Measurements from ENCODE around the gene ARID3A. TPM values are rescaled to one million over a fixed set of nuclear protein-coding genes. Genes with fewer than 3 reads are reported as not detected.
A peak's percentile ranks its signal among the peaks of the same experiment; 100 is the strongest.

Gene ARID3A
- total and polyA plus RNA-seq, 2 of the 13 experiments (the other 11 are each of a cell fraction or from before 2014, with no cell fraction given) = 71.3 to 77.9 TPM

DNA sequence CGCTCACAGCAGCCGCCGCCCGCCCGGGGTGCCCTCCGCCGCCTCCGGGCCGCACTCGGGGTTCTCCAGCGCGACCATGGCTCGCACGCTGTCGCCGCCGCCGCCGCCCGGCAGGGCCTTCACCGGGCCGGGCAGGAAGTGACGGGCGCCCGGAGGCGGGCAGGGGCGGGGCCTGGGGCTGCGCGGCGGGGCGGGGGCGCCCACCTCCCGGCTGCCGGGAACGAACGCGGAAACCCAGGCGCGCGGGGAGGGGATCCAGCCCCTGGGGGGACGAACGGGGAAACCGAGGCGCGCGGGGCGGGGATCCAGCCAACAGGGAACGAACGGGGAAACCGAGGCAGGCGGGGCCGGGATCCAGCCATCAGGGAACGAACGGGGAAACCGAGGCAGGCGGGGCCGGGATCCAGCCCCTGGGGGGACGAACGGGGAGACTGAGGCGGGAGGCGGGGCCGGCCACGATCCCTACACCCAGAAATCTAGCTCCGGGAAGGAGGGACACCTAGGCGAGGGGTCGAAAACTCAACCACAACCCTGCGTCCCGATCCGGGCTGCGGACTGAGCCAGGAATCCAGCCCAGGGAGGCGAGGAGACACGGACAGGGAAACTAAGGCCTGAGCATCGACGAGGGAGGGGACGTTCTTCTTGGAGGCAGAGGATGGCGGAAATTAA, 12.6 kb upstream of the ARID3A start, which contains the start of gene R3HDM4 (continued):
- TF ChIP-seq ATF7-NPFF (CRISPR knock-in tag; IDR thresholded peaks at IDR 0.05; ENCODE audit: low read depth) (0 out of 2 replicates have a peak, but pooled peaks have one; percentile 30), GZF1 (CRISPR knock-in tag; IDR thresholded peaks at IDR 0.05) (no peak), MYNN (CRISPR knock-in tag; IDR thresholded peaks at IDR 0.05; ENCODE audit: low read depth) (no peak), ASH2L (IDR thresholded peaks at IDR 0.05; ENCODE audit: insufficient read length, low read depth, low read length) (no peak)

DNA sequence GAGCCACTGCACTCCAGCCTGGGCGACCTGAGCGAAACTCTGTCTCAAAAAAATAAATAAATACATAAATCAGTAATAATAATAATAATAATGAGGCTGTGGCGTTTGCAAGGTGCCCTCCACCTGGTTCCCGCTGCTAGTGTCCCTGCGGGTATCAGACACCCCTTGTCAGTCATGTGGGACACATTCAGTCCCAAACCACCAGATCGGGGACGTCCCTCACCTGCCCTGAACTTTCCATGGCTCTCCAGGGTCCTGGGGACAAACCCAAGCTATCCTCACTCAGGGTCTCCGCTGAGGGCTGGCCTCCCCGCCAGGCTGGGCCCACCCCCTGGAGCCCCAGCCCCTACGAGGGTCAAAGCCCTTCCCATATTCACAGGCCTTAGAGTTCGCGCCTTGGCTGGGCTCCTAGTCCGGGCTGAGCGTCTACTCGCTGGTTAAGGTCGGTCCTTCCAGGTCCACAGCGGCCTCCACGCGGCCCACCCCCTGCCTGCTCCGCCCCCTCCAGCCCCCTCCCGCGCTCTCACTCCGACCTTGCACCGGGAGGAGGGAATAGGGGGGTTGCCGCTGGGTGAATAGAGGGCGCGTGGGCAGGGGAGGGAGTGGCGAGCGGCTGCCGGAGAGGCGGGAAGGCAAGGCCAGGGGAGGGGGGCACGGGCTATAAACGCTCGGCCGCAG, 9.1 kb upstream of the ARID3A start:
- H3K4me3 ChIP-seq (replicated peaks in 1 of 3; ENCODE audit: insufficient read depth in 1 of 3, low read depth in 2 of 3, low read length in 3 of 3) = peak overlapping the region; percentile 52 to 96 (median 57)
- DNase-seq (ENCODE audit: low spot score) (peak; percentile 56), ATAC-seq (peak; percentile 66), FAIRE-seq (no peak)
- ChIA-PET POLR2A (interaction anchor here (1.2 kb wide), 1 partner anchor 24 kb away, joined by 4 read pairs; the partner anchor contains the start of genes MED16 and RNU6-9), CTCF (ENCODE audit: low intra/inter-chr PET ratio, low total read pairs) (interaction anchor here (1.1 to 2.4 kb wide), 3 partner anchors 53 to 146 kb away, joined by 3 to 14 read pairs (median 11); no protein-coding TSS in a partner anchor)
- WGBS (ENCODE audit: low lambda C conversion rate) = 8% methylated on average over 18 of the region's 35 CpGs
- H4K20me1 ChIP-seq (ENCODE audit: insufficient read depth, low read length) = no peaks in the 10 kb centered on the region
- H3K9ac ChIP-seq (ENCODE audit: insufficient read depth, low read depth, low read length) = peak overlapping the region; percentile 73
- no peaks in the 10 kb centered on the region; a peak in 1 of 5 replicates for H3K27me3 ChIP-seq (ENCODE audit: control insufficient read depth in 1 of 2, insufficient read depth in 2 of 2, low read length in 2 of 2)
- no peak overlapping the region for H2AFZ ChIP-seq (ENCODE audit: low read length)
- BruUV-seq (replicated peaks) = no TSS peak
- H3K9me3 ChIP-seq (ENCODE audit: low read length) = no peaks in the 10 kb centered on the region
- peaks cover 21% of the 10 kb centered on the region for H3K4me1 ChIP-seq (ENCODE audit: insufficient read depth, low read length)
- H3K27ac ChIP-seq (ENCODE audit: extremely low read length, insufficient read depth, low read length) = peak overlapping the region; percentile 71
- H3K4me2 ChIP-seq (ENCODE audit: low read depth, low read length) = peak overlapping the region; percentile 92
- intact Hi-C loops (cut with micrococcal nuclease; ENCODE audit: unreplicated experiment) = loop anchor here (2.0 to 5.0 kb wide), 2 partner anchors 54 to 149 kb away; no protein-coding TSS in a partner anchor
- no peaks in the 10 kb centered on the region for H3K36me3 ChIP-seq (replicated peaks in 1 of 2; ENCODE audit: control insufficient read depth in 1 of 2, insufficient read depth in 2 of 2, low read length in 2 of 2)
- in situ Hi-C loops (cut with HindIII; ENCODE audit: extremely low pct_ligation_motif_present, low pct_unique_long_range_greater_than_20kb) = loop anchor here (5.0 kb wide), 1 partner anchor 54 kb away; no protein-coding TSS in a partner anchor
- peaks cover 6% of the 10 kb centered on the region for H3K79me2 ChIP-seq (ENCODE audit: insufficient read depth, low read length)
- TF ChIP-seq ZMAT3 (CRISPR knock-in tag; conservative IDR thresholded peaks at IDR 0.05) (no peak), YEATS2 (CRISPR knock-in tag; IDR thresholded peaks at IDR 0.05; ENCODE audit: borderline replicate concordance) (no peak), MAZ (IDR thresholded peaks at IDR 0.05; ENCODE audit: borderline replicate concordance, low read depth, low read length) (peak; percentile 17; the same call in 1 of the 2 replicates), MAZ (CRISPR knock-in tag; IDR thresholded peaks at IDR 0.05; ENCODE audit: low read depth) (no peak; the same call in 1 of the 2 replicates), SP4 (CRISPR knock-in tag; IDR thresholded peaks at IDR 0.05) (peak; percentile 78), SP5 (CRISPR knock-in tag; IDR thresholded peaks at IDR 0.05; ENCODE audit: borderline replicate concordance, low read depth) (peak; percentile 81), TRIM24 (CRISPR knock-in tag; IDR thresholded peaks at IDR 0.05) (no peak), MYC (CRISPR knock-in tag; IDR thresholded peaks at IDR 0.05; ENCODE audit: borderline replicate concordance) (peak; percentile 49), POLR2AphosphoS5 (IDR thresholded peaks at IDR 0.05; ENCODE audit: low read depth, low read length) (0 out of 2 replicates have a peak, but pooled peaks have one; percentile 16), REXO4 (CRISPR knock-in tag; IDR thresholded peaks at IDR 0.05; ENCODE audit: borderline replicate concordance) (no peak), ZSCAN31 (CRISPR knock-in tag; IDR thresholded peaks at IDR 0.05; ENCODE audit: low read depth) (no peak), FOXO1 (CRISPR knock-in tag; IDR thresholded peaks at IDR 0.05) (0 out of 2 replicates have a peak, but pooled peaks have one; percentile 4), ZNF75D (CRISPR knock-in tag; IDR thresholded peaks at IDR 0.05; ENCODE audit: borderline replicate concordance) (no peak), ZNF441 (CRISPR knock-in tag; IDR thresholded peaks at IDR 0.05; ENCODE audit: borderline replicate concordance) (no peak), RNF2 (conservative IDR thresholded peaks at IDR 0.05; ENCODE audit: low read depth) (no peak), CHD2 (IDR thresholded peaks at IDR 0.05; ENCODE audit: low read depth, low read length) (no peak)
- TF ChIP-seq, protein P1, sequence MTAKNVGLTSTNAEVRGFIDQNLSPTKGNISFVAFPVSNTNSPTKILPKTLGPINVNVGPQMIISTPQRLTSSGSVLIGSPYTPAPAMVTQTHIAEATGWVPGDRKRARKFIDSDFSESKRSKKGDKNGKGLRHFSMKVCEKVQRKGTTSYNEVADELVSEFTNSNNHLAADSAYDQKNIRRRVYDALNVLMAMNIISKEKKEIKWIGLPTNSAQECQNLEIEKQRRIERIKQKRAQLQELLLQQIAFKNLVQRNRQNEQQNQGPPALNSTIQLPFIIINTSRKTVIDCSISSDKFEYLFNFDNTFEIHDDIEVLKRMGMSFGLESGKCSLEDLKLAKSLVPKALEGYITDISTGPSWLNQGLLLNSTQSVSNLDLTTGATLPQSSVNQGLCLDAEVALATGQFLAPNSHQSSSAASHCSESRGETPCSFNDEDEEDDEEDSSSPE (CRISPR knock-in tag; IDR thresholded peaks at IDR 0.05) = peak; percentile 61

All from HepG2 (cell line).